ENCODE measurements around the gene RGL3.

The RGL3 gene

DNA sequence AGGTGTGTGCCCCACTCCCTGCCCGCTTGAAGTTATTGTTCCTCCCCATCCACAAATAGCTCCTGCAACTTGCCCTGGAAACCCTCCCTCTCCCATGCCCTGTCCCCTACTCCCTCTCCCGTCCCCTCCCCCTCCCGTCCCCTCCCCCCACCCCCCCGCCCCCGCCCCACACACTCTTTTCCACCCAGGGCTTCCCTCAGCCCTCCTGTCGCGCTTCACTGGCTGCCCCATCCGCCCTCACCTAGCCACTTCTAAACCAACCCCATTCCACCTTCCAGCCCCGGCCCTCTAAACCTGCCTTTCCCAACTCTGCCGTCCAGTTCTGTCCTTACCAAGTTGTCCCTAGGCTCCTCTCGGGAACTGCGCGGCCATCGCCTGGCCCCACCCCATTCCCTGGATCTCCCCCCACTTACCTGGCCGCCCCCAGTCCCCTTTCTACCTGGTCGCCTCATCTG lies 993 bp downstream of the RGL3 start:
- no peak overlapping the region for H3K4ac ChIP-seq (ENCODE audit: low read length)
- peaks cover 38 to 67% (median 64%) of the 10 kb centered on the region in 3 experiments for H3K27me3 ChIP-seq (ENCODE audit: control insufficient read depth in 3 of 3, insufficient read depth in 3 of 3, low read depth in 1 of 3, low read length in 3 of 3)
- no peaks in the 10 kb centered on the region for H3K36me3 ChIP-seq (replicated peaks in 1 of 2; ENCODE audit: control insufficient read depth in 2 of 2, insufficient read depth in 2 of 2, low read length in 2 of 2)
- no peak overlapping the region for H2BK120ac ChIP-seq (ENCODE audit: low read depth, low read length)
- no peak overlapping the region for H3K27ac ChIP-seq (replicated peaks; ENCODE audit: low read length)
- H2BK12ac ChIP-seq (ENCODE audit: low read length) = no peak overlapping the region
- no peak overlapping the region for H2AK5ac ChIP-seq (ENCODE audit: low read depth, low read length)
- no peaks in the 10 kb centered on the region for H3K79me1 ChIP-seq (ENCODE audit: low read depth, low read length)
- no peak overlapping the region for H4K8ac ChIP-seq (ENCODE audit: low read depth, low read length)
- no peak for DNase-seq (ENCODE audit: low spot score)
- peak overlapping the region; percentile 84 for H3K4me2 ChIP-seq (ENCODE audit: insufficient read depth, low read length, poor library complexity, severe bottlenecking)
- WGBS, 2 donors (ENCODE audit: extremely low coverage in 2 of 2, insufficient read length in 2 of 2, insufficient replicate concordance in 1 of 2) = no CpG with 5 or more reads among the region's 16 CpGs
- peaks cover 9 to 13% of the 10 kb centered on the region in 2 donors for H3K9me3 ChIP-seq (replicated peaks in 1 of 2; ENCODE audit: control insufficient read depth in 2 of 2, insufficient read depth in 1 of 2, low read depth in 1 of 2, low read length in 2 of 2)
- H3K23ac ChIP-seq (ENCODE audit: low read depth, low read length, poor library complexity) = peak overlapping the region; percentile 44
- H3K9ac ChIP-seq (ENCODE audit: low read depth, low read length, poor library complexity) = peak overlapping the region; percentile 77
- H4K91ac ChIP-seq (ENCODE audit: low read depth, low read length, poor library complexity) = no peak overlapping the region
- H3K4me3 ChIP-seq (ENCODE audit: low read length in 2 of 2) = peak overlapping the region in 1 of 2 donors; percentile 72
- H3K18ac ChIP-seq (ENCODE audit: low read length) = peak overlapping the region; percentile 57
- peak overlapping the region; percentile 75 for H2AFZ ChIP-seq (ENCODE audit: low read length)
- H3K14ac ChIP-seq (ENCODE audit: low read length) = no peak overlapping the region
- H2BK5ac ChIP-seq (ENCODE audit: low read length) = no peak overlapping the region
- no peak overlapping the region for H2BK15ac ChIP-seq (ENCODE audit: low read length)
- peaks cover 13 to 16% of the 10 kb centered on the region in 2 donors for H3K4me1 ChIP-seq (ENCODE audit: control insufficient read depth in 2 of 2, insufficient read depth in 1 of 2, low read depth in 1 of 2, low read length in 2 of 2)

- H2BK5ac ChIP-seq (ENCODE audit: low read length) = no peak overlapping the region
- H2AK5ac ChIP-seq (ENCODE audit: low read depth, low read length) = peak overlapping the region; percentile 32
- H3K36me3 ChIP-seq (replicated peaks in 1 of 2; ENCODE audit: control insufficient read depth in 2 of 2, insufficient read depth in 2 of 2, low read length in 2 of 2) = no peaks in the 10 kb centered on the region
- no peak overlapping the region for H3K4me2 ChIP-seq (ENCODE audit: insufficient read depth, low read length, poor library complexity, severe bottlenecking)
- no peak overlapping the region for H3K18ac ChIP-seq (ENCODE audit: low read length)
- no peak overlapping the region for H4K8ac ChIP-seq (ENCODE audit: low read depth, low read length)
- peak overlapping the region; percentile 30 for H3K9ac ChIP-seq (ENCODE audit: low read depth, low read length, poor library complexity)
- no peak overlapping the region for H2BK120ac ChIP-seq (ENCODE audit: low read depth, low read length)
- H3K4me3 ChIP-seq (ENCODE audit: low read length in 2 of 2) = no peak overlapping the region
- no peak overlapping the region for H4K91ac ChIP-seq (ENCODE audit: low read depth, low read length, poor library complexity)
- peaks cover 23 to 51% (median 48%) of the 10 kb centered on the region in 3 experiments for H3K27me3 ChIP-seq (ENCODE audit: control insufficient read depth in 3 of 3, insufficient read depth in 3 of 3, low read depth in 1 of 3, low read length in 3 of 3)
- H3K4me1 ChIP-seq (ENCODE audit: control insufficient read depth in 2 of 2, insufficient read depth in 1 of 2, low read depth in 1 of 2, low read length in 2 of 2) = peaks cover 13 to 15% of the 10 kb centered on the region in 2 donors
- H3K27ac ChIP-seq (replicated peaks; ENCODE audit: low read length) = no peak overlapping the region
- H3K79me1 ChIP-seq (ENCODE audit: low read depth, low read length) = no peaks in the 10 kb centered on the region
- H3K4ac ChIP-seq (ENCODE audit: low read length) = no peak overlapping the region
- no peak overlapping the region for H2AFZ ChIP-seq (ENCODE audit: low read length)
- no peak overlapping the region for H3K14ac ChIP-seq (ENCODE audit: low read length)
- H3K9me3 ChIP-seq (replicated peaks in 1 of 2; ENCODE audit: control insufficient read depth in 2 of 2, insufficient read depth in 1 of 2, low read depth in 1 of 2, low read length in 2 of 2) = peaks cover 0 to 8% of the 10 kb centered on the region in 2 donors
- no peak for DNase-seq (ENCODE audit: low spot score)
- no CpG with 5 or more reads among the region's 17 CpGs for WGBS, 2 donors (ENCODE audit: extremely low coverage in 2 of 2, insufficient read length in 2 of 2, insufficient replicate concordance in 1 of 2)
- H2BK15ac ChIP-seq (ENCODE audit: low read length) = peak overlapping the region; percentile 27
- H3K23ac ChIP-seq (ENCODE audit: low read depth, low read length, poor library complexity) = peak overlapping the region; percentile 68
- no peak overlapping the region for H2BK12ac ChIP-seq (ENCODE audit: low read length)
Measured at GRCh38 chr19:11416346-11417052, 2.6 kb downstream of the RGL3 start.

DNA sequence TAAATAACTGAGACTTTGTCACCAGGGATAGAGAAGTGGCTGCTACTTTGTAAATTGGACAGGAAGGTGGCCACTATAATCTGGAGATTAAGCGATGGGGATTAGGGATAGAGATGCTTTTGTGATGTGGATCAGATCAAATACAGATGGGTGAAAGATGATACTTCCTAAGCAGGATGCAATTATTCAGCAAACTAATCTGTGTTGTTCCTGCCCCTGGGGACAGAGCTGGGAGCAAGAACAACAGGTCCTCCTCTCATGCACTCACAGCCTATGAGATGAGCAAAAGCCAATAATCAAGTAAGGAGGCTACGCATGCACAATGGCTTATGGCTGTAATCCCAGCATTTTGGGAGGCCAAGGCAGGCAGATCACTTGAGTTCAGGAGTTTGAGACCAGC lies 4.6 kb downstream of the RGL3 start:
- Histone ChIP-seq H3K36me3 (replicated peaks in 1 of 2; ENCODE audit: control insufficient read depth in 2 of 2, insufficient read depth in 2 of 2, low read length in 2 of 2) (no peaks in the 10 kb centered on the region), H3K4me2 (ENCODE audit: insufficient read depth, low read length, poor library complexity, severe bottlenecking) (no peak overlapping the region), H3K4ac (ENCODE audit: low read length) (no peak overlapping the region), H3K27me3 (ENCODE audit: control insufficient read depth in 3 of 3, insufficient read depth in 3 of 3, low read depth in 1 of 3, low read length in 3 of 3) (peaks cover 11 to 31% (median 28%) of the 10 kb centered on the region in 3 experiments), H4K91ac (ENCODE audit: low read depth, low read length, poor library complexity) (no peak overlapping the region), H2AK5ac (ENCODE audit: low read depth, low read length) (no peak overlapping the region), H3K4me3 (ENCODE audit: low read length in 2 of 2) (no peak overlapping the region), H3K9ac (ENCODE audit: low read depth, low read length, poor library complexity) (no peak overlapping the region), H3K9me3 (replicated peaks in 1 of 2; ENCODE audit: control insufficient read depth in 2 of 2, insufficient read depth in 1 of 2, low read depth in 1 of 2, low read length in 2 of 2) (peaks cover 0 to 5% of the 10 kb centered on the region in 2 donors), H2BK120ac (ENCODE audit: low read depth, low read length) (no peak overlapping the region), H2AFZ (ENCODE audit: low read length) (no peak overlapping the region), H2BK15ac (ENCODE audit: low read length) (no peak overlapping the region), H4K8ac (ENCODE audit: low read depth, low read length) (no peak overlapping the region), H3K4me1 (ENCODE audit: control insufficient read depth in 2 of 2, insufficient read depth in 1 of 2, low read depth in 1 of 2, low read length in 2 of 2) (peaks cover 4 to 5% of the 10 kb centered on the region in 2 donors), H3K18ac (ENCODE audit: low read length) (no peak overlapping the region), H2BK5ac (ENCODE audit: low read length) (no peak overlapping the region), H3K27ac (replicated peaks; ENCODE audit: low read length) (no peak overlapping the region), H3K23ac (ENCODE audit: low read depth, low read length, poor library complexity) (no peak overlapping the region), H2BK12ac (ENCODE audit: low read length) (no peak overlapping the region), H3K14ac (ENCODE audit: low read length) (no peak overlapping the region), H3K79me1 (ENCODE audit: low read depth, low read length) (no peaks in the 10 kb centered on the region)
- no CpG with 5 or more reads among the region's 2 CpGs for WGBS, 2 donors (ENCODE audit: extremely low coverage in 2 of 2, insufficient read length in 2 of 2, insufficient replicate concordance in 1 of 2)
- no peak for DNase-seq (ENCODE audit: low spot score)

GRCh38 chr19:11410682-11411081 lies 8.4 kb downstream of the RGL3 start:
- Histone ChIP-seq H2BK5ac (ENCODE audit: low read length) (no peak overlapping the region), H3K23ac (ENCODE audit: low read depth, low read length, poor library complexity) (no peak overlapping the region), H3K27ac (replicated peaks; ENCODE audit: low read length) (no peak overlapping the region), H3K27me3 (ENCODE audit: control insufficient read depth in 3 of 3, insufficient read depth in 3 of 3, low read depth in 1 of 3, low read length in 3 of 3) (peaks cover 0 to 15% (median 5%) of the 10 kb centered on the region in 3 experiments), H3K36me3 (replicated peaks in 1 of 2; ENCODE audit: control insufficient read depth in 2 of 2, insufficient read depth in 2 of 2, low read length in 2 of 2) (no peaks in the 10 kb centered on the region), H4K8ac (ENCODE audit: low read depth, low read length) (no peak overlapping the region), H2BK12ac (ENCODE audit: low read length) (no peak overlapping the region), H3K4me3 (ENCODE audit: low read length in 2 of 2) (no peak overlapping the region), H3K4me1 (ENCODE audit: control insufficient read depth in 2 of 2, insufficient read depth in 1 of 2, low read depth in 1 of 2, low read length in 2 of 2) (peaks cover 0 to 2% of the 10 kb centered on the region in 2 donors), H3K18ac (ENCODE audit: low read length) (no peak overlapping the region), H2BK120ac (ENCODE audit: low read depth, low read length) (no peak overlapping the region), H2BK15ac (ENCODE audit: low read length) (no peak overlapping the region), H3K4ac (ENCODE audit: low read length) (no peak overlapping the region), H2AFZ (ENCODE audit: low read length) (no peak overlapping the region), H3K79me1 (ENCODE audit: low read depth, low read length) (no peaks in the 10 kb centered on the region), H3K4me2 (ENCODE audit: insufficient read depth, low read length, poor library complexity, severe bottlenecking) (no peak overlapping the region), H2AK5ac (ENCODE audit: low read depth, low read length) (no peak overlapping the region), H3K14ac (ENCODE audit: low read length) (no peak overlapping the region), H3K9me3 (replicated peaks in 1 of 2; ENCODE audit: control insufficient read depth in 2 of 2, insufficient read depth in 1 of 2, low read depth in 1 of 2, low read length in 2 of 2) (no peaks in the 10 kb centered on the region), H3K9ac (ENCODE audit: low read depth, low read length, poor library complexity) (no peak overlapping the region), H4K91ac (ENCODE audit: low read depth, low read length, poor library complexity) (no peak overlapping the region)
- no peak for DNase-seq (ENCODE audit: low spot score)
- no CpG with 5 or more reads among the region's 8 CpGs for WGBS, 2 donors (ENCODE audit: extremely low coverage in 2 of 2, insufficient read length in 2 of 2, insufficient replicate concordance in 1 of 2)

Data from neuronal stem cell (in vitro differentiated cells).